ENCODE data around the gene ZC3HAV1L.
"Not testable (repeated sequence)": the region's sequence is repeated elsewhere in the genome, so short reads cannot be mapped to it uniquely, and the experiment has no call there.

The ZC3HAV1L gene

DNA sequence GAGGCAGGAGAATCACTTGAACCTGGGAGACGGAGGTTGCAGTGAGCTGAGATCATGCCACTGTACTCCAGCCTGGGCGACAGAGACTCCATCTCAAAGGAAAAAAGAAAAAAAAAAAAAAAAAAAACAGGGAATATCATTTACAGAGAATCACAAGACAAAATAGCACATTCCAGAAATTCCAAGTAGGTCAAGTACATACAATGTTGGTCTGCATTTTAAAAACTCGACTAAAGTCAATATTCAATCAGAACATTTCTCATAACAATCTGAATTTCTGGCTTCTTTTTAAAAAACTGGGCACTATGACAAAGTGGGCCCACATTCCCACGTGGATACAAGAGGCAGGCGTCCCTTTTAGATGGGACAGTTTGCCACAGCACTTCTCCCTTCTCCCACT lies 12.8 kb downstream of the ZC3HAV1L start:
- in situ Hi-C loops (cut with MboI; ENCODE audit: low sequenced_read_pairs) = no loop called here

DNA sequence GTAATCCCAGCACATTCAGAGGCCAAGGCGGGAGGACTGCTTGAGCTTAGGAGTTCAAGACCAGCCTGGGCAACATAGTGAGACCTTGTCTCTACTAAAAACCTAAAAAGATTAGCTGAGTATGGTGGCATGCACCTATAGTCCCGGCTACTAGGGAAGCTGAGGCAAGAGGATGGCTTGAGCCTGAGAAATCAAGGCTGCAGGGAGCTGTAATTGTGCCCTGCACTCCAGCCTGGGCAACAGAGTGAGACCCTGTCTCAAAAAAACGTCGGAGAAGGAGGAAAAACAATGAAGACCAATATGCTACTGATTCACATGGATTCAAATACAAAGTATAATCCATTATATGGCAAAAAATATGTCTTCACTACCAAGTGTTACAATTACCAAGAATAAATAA lies 13.6 kb downstream of the ZC3HAV1L start:
- in situ Hi-C loops (cut with MboI; ENCODE audit: low sequenced_read_pairs) = no loop called here

DNA sequence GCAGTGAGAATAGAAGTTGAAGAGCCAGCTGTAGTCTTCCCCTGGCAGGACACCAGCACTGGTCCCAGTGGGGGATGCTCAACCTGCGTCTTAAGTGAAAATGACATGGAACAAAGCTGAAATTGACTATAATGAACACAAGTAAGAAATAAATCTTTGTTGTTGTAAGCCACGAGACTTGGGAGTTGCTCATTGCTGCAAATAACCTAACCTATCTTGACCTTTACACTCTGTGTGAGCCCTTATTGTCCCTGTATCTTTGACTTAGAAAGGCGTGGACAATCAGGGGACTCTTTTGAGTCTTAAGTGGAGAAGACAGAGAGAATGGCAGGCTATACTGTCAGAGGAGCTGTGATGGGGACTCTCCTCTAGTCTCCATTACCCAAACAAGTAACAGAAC lies 16.9 kb downstream of the ZC3HAV1L start:
- in situ Hi-C loops (cut with MboI; ENCODE audit: low sequenced_read_pairs) = no loop called here

DNA sequence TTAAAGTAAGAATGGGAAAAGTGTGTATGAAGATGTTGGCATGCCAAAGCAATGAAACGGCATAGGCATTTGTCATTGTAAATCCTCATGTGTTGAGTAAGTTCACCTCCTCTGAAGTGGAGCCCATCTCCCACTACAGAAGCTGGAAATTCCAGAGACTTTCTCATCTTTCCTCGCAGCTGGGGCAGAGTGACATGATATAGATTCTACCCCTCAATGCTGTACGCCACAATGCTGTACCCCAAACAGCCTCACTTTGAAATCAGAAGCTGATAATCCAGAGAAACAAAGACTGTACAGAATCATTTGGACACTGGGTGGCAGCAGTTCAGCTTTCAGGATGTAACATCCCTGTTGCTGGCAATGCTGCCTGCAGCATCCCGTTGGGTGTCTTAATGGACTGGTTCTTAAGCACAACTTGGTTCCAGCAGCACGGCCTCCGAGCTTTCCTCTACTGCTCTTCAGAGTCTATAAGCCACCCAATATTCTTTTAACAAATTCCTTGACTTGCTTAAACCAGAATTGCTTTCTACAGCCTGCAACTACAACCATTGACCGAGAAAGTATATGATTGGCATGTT lies 18.8 kb downstream of the ZC3HAV1L start:
- in situ Hi-C loops (cut with MboI; ENCODE audit: low sequenced_read_pairs) = no loop called here

DNA sequence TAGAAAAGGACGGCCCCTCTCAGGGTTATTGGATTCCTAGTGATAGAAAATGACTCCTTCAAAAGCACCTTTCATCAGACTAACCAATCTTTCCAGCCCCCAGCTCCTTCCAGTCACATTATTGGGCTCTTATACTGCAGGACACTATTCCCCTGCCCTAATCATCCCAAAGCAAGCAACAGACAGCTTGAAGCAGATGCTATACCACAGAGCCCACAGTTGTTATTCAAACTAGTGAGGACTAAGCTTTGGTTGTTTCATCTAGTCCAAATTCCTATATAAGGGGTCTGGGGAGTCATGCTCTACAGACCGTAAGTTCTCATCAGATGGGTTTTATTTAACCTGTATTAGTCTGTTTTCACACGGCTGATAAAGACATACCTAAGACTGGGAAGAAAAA lies 24.5 kb downstream of the ZC3HAV1L start:
- in situ Hi-C loops (cut with MboI; ENCODE audit: low sequenced_read_pairs) = no loop called here

DNA sequence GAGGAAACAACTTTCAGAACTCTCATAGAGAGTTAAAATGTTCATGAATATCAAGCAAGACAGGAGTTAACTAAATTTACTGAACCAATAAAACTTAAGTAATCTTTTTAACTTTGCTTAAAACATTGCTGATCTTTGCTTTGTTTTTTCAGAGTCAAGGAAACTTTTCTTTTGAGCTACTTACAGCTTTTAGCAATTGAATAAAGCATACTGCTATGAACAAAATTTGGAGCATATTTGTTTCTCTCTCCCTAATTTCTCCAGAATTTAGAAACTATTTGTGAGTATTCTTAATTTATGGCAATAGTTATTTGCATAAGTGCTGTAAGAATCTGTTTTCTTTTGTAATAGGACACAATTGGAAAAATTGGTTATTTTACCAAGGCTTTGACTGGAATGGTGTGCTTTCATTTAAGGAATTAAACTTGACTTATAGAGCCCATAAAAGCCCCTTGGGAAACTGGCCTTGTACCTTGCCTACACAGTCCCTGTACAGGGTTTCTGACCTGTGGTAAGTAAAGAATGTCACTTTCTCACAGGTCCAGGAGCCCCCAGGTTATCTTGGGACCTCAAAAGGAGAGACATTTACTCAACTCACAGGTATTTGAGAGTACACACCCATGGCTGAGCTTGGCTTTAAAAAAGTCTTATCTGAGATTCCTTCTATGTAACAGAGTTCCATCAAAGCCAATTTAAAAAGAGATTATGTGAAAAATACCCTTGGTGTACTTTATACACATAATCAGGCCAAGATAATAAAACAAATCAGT lies 31.3 kb downstream of the ZC3HAV1L start:
- in situ Hi-C loops (cut with MboI; ENCODE audit: low sequenced_read_pairs) = no loop called here

DNA sequence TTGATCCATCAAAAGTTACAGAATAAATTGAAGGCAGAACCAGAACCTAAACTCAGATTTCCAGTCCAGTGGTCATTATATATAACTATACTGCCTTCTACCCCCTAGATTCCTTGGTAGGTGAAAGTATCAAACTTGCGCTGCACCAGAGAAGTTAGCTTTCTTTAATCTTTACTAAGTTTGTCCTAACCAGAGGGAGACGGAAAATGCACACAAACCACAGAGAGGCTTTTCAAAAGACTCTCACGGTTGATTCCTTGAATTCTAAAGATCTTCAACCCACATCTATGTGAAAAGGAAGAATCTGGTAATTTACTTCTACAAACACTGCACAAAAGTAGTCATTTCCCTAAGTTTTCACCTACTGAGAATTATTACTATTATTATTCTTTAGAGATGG lies 36.4 kb downstream of the ZC3HAV1L start:
- in situ Hi-C loops (cut with MboI; ENCODE audit: low sequenced_read_pairs) = no loop called here

DNA sequence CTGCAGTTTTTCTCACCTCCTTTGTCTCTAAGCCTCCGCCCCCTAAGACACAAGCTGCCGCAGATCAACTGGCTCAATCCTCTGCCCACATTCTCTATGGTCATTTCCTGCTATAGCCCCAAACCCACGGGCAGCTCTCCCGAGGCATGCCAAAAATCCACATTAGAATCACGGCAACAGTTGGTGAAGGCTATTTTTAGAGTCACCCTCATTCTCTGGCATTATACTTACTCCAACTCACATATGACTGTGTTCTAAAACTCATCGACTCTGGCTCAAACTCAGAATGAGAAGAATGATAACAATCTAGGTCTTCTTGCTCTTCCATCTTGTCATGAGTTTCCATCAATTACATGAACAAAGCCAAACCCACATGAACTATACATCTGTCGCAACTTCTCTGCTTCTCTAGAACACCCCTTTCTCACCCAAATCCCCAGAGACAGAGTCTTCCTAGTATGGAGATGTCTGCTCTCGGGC lies 43.8 kb downstream of the ZC3HAV1L start:
- in situ Hi-C loops (cut with MboI; ENCODE audit: low sequenced_read_pairs) = no loop called here

DNA sequence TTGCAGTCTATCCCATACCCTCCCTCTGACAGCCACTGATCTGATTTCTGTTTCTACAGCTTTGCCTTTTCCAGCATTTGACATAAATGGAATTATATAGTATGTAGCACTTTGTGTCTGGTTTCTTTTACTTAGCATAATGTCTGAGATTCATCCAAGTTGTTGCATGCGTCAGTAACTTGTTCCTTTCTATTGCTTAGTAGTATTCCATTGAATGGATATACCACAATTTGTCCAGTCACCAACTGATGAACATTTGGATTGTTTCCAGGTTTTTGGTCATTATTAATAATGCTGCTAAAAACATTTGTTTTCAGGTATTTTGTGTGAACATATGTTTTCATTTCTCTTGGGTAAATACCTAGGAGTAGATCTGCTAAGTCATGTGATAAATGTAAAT lies 48.2 kb downstream of the ZC3HAV1L start:
- in situ Hi-C loops (cut with MboI; ENCODE audit: low sequenced_read_pairs) = no loop called here

DNA sequence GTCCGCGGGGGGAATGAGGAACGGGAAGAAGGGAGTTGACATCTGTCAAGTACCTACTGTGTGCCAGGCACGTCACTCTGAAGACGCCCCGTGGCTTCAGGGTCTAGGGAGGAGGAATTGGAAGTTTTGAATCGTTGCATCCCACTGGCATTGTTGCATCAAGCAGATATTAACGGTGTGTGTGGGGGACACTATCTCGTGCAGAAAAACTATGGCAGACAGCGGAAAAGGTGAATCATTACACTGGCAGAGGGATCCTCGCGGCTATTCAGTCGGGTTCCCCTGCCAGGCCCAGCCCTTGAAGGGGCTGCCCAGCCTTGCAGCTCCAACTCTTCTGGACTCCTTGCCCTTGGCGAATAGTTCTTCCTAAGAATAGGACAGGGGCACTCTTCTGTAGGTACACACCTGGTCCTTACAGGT lies 53.6 kb downstream of the ZC3HAV1L start:
- in situ Hi-C loops (cut with MboI; ENCODE audit: low sequenced_read_pairs) = no loop called here

DNA sequence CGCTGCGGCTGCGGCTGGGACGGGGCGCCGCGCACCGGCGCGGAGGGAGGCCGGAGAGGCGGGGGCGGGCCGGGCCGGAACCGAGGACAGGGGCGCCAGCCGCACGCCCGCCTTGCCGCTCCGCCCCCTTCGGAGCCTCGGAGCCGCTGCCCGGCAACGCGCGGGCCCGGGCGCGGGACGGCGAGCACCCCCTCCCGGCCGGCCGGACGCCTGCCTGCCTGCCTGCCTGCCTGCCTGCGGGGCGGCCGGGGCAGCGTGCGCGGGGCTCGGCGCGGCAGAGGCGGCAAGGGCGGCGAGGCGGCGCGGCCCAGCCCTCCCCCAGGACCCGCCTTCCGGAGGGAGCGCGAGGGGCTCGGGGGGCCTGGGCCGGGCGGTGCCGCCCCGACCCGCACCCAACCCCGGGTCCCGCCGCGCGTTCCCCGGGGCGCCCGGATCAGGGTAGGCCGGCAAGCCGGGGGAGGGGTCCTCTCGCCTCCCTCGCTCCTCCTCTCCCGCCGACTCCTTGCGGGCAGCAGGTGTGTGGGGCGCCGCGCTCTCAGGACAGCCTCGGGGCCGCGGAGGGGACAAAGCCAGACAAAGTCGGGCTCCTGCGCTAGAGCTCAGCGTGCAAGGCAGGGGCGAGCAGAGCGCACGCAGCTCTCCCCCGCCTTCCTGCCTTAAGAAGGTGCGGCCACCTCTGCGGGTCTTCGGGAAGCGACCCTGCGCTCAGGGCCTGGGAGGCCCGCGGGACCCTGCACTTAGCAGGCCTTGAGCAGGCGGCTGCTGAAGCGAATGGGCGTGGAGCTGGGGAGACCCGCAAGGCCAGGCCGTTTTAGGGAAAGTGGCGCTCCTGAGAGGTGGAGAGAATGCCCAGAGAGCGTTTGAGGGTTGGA lies 54.3 kb downstream of the ZC3HAV1L start, which contains the start of gene KIAA1549:
Gene KIAA1549, minus strand, starts transcription at position 58 of the 872 bp plus-strand sequence. CDS start 120 bp downstream, outside the sequence.
- in situ Hi-C loops (cut with MboI; ENCODE audit: low sequenced_read_pairs) = no loop called here

DNA sequence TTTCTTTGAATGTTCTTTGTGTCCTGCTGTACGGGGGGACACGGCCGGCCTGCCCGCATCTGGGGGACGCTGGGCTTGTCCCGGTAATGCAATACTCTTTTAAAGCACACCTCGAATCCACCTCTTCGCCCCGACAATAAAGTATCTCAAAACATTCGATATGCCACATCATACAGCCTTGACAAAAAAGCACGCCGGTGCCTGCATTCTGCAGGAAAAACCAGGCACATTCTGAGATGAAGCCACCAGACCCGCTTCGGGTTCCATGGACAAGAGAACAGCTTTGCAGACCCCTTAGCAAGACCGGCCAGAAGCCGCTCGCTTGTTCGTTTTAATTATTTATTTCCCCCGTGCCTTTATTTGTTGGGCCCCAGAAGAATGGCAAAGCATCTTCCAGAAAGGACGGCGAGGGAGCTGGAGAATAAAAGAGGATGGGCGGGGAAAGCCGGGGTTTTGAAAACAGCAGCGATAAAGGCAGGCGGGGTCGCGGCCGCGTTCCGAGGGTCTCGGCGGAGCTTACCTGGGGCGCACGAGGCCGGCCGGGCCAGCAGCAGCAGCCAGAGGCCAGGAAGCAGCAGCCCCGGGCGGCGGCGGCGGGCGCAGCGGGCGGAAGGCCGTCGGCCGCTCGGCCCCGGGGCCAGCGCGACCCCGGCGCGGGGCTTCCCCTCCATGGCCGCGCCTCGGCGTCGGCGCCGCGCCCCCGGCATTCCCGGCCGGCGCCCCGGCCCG lies 55.1 kb downstream of the ZC3HAV1L start:
- in situ Hi-C loops (cut with MboI; ENCODE audit: low sequenced_read_pairs) = no loop called here

DNA sequence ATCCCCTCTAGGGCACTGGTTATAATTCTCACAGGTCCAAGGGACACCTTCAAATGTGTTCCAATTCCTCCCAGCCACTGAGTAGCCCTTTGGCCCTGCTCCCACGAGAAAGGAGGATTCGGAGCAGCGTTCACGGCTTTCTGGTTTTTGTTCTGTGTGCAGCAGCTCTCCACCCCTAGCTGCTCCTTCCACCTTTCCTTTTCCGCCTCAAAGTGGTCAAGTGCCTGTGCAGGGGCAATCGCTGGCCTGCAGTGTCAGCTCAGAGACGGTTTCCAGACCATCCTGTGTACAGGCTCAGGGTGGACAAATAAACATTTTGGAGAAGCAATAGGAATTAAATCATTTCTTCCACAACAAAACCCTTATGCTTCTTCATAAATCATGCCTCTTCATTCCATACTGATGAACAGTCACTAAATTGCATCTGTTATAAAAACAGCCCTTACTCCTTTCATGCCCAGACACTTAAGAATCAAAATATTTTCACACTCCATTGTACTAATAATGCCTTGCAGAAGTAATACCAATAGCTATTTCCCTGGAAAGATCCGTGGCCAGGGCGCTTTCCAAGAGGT lies 55.8 kb downstream of the ZC3HAV1L start:
- in situ Hi-C loops (cut with MboI; ENCODE audit: low sequenced_read_pairs) = no loop called here

DNA sequence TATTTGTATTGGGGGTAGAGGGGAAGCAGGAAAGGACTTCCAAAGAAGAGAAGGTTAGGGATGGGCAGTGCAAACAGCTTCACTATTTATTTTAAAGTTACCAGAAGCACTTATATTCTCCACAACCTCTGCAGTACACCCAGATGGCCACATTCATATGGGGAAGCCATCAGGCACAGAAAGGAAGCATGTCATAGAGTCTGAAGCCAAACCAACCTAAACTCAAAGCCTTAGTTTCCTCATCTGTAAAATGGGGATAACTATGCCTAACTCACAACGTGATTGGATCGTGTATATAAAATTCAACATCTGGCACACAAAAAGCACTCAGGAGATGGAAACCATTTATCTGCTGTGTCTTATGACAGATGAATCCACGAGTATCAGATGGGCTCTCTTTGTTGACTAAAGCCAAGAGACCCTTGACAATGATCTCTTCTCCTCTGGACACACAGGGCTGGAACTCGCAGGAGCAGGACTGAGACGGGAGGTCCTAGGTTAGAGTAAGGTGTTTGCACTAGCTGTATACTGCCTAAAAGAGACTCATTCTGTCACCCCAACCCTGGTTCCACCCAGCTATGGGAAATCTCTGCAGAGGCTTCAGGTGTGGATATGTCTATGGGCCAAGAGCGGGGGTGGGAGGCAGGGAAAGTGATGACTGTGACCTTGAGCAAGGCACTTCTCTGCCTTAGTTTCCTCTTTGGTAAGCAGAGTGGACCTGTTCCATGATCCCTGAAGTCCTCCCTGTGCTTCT lies 56.4 kb downstream of the ZC3HAV1L start:
- in situ Hi-C loops (cut with MboI; ENCODE audit: low sequenced_read_pairs) = no loop called here

DNA sequence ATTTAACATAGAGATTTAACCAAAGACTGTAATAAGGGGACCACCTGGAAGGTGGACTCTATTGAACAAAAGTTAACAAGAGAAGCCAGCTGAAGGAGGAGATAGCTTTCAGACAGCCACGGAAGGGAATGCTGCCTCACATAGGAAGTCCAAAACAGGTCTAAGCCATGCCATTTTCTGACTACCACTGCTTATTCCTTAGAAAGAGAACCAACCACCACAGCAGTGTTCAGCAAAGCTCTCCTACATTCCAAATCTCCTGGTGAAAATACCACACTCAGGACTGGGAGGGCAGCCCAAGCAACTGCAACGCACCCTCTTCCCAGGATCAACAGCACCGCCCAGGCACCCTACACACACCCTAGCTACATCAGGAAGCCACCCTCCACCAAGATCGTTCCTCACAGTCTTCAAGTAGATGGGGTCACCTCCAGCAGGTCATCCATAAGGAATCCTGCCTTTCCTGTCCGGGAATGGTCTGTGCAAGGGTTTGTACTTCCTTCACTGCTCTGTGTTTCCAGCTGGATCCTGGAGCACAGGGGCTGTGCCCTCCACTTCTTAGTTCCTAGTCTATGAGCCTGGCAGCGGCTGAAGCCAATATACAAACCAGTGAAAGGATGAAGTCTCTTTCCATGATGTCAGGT lies 57.2 kb downstream of the ZC3HAV1L start:
- in situ Hi-C loops (cut with MboI; ENCODE audit: low sequenced_read_pairs) = no loop called here

DNA sequence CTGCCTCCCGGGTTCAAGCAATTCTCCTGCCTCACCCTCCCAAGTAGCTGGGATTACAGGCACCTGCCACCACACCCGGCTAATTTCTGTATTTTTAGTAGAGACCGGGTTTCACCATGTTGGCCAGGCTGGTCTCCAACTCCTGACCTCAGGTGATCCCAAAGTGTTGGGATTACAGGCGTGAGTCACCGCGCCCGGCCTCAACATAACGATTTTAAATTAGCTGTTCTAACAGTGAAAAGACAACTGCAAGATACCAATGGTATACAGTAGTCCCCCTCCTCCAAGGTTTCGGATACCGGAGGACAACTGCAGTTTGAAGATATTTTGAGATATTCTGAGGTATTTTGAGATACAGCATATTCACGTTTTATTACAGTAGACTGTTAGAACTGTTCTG lies 59.7 kb downstream of the ZC3HAV1L start:
- in situ Hi-C loops (cut with MboI; ENCODE audit: low sequenced_read_pairs) = not testable (repeated sequence)

All from HL-60/S4 treated with retinoic acid at 250 ng/mL for 4 days and 3 days (cell line).